NCI-H2196 (cell line): ENCODE measurements around the gene BTBD9.

Source experiments
- DNase-seq: peaks from one replicate; lab custom pipeline; 2025; ENCODE audit not compliant: unreplicated experiment; lab: John Stamatoyannopoulos, UW

Gene BTBD9

DNA sequence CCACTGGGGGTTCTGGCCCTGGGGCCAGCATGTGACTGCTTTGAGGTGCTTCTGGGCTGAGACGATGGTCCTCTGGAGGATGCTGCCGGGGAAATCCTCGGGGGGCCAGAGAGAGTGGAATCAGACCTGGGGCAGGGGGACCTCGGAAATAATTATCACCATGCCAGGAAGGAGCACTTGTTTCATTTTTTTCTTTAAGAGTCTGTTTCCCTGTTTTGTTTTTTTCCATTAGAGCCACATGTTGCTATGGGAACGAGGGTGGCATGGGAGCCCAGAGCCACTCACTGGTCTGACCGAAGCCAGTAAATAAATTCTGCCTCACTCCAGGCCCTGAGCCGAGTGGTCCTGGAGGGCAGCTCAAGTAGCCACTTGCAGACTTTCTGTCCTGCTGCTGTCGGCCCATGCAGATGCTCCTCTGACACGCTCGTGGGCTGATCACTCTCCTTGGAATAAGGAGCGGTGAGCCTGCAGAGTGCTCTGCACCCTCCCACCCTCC lies 455.1 kb downstream of the BTBD9 start:
- peak; percentile 13 for DNase-seq

GRCh38 chr6:38183856-38184584 lies 455.7 kb downstream of the BTBD9 start:
- no peak for DNase-seq

DNA sequence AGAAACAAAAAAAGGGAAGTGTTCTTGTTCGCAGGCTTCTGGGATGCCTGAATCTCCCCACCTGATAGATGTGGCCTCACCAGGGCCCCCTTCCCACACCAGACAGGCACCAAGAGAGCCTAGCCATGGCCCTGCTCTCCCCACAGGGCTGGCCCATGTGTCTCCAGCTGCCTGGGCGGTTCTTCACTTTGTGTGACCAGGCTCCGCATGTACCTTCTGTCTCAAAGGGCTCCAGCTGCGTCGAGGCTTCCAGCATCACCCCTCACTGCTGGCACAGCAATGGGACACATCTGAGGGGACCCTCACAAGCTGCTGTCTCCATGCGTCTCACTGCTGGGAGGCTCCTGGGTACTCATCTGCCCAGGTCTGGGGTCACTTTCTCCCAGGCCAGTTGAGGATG lies 457.3 kb downstream of the BTBD9 start:
- no peak for DNase-seq

DNA sequence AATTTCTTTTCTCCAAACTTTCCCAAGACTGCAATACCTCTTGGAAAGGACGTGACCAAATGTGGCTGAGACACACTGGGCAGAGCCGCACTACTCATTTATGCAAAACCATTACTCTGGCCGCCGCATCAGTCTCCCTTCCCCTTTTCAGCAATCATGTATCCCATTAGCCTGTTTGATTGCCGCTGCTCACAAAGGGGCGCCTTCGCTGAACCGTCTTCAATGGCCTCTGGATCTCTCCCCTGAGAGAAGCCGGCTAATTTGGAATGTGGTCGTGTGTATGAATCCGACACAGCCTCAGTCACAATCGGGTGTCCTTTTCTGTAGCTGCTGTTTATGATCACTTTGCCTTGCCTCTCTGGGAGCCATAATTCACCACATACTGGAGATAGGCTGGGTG lies 459.1 kb downstream of the BTBD9 start:
- no peak for DNase-seq

DNA sequence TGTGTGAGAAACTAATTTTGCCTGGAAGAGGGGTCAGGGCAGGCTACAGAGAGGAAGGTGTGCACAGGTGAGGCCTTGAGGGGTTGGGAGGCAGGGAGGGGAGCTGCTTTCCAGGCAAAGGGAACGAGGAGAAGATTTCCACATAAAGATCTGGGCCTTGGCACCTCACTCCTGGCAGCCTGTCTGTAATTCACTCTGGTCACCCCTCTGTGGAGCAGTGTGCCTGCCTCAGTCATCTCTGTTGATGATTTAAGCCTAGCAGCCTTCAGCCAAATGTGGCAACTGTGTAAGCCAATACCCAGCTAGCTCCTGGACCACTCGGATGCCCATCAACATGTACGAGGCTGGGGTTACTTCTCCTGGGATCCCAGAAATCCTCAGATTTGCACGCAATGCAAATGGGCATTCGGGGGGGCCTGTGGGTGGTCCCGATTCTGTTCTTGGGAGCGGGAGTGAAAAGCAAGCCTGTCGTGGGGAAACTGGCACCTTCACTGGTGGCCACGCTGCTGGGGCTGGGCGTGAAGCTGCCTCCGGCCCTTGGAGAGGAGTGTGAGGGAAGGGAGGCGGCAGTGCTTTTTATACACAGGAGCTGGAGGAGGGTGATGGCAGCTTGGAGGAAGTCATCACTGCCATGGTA lies 459.8 kb downstream of the BTBD9 start:
- DNase-seq, result no peak

- peak; percentile 33 for DNase-seq
Observed at GRCh38 chr6:38179300-38179699, 460.4 kb downstream of the BTBD9 start.

DNA sequence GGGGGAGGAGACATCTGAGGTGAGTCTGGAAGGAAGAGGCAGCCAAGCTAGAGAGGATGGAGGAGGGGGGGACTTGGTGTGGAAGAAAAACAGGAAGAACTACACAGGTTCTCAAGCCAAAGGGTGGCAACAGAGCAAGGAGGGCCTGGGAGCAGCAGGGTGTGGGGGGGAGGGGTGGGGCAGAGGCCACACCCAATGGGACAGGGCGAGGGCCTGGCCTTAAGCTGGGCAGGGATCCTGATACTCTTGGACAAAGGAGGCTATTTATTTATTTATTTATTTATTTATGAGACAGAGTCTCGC lies 461.2 kb downstream of the BTBD9 start:
- no peak for DNase-seq

DNA sequence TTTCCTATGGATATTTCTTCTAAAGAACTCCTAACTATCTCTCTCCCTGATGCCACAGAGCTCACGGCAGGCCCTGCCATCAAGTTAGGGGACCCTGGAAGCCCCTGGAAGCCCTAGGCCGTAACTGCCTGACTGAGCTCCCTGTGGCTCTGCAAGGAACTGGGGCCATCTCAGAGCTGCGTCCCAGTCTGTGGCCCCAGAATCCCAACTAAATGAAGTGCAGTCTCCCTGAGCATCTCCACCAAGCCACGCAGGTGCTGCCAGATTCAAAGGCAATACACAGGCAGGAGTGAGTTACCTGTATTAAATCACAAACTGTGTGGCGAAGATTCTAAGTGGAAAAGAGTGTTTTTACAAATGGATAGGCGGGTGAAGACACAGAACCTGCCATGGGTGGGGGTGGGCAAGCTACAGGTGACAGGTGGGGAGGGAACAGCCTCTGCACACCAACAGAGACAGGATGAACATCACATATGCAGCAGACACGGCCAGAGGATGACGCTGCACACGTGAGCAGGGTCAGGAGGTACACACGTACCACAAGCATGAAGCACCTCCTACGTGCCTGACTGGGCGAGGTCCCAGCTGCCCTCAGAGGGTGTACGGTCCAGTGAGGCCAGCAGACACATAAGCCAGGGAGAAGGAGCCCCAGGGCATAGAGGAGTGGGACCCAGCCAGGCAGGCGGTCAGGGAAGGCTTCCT lies 461.7 kb downstream of the BTBD9 start:
- DNase-seq, result no peak

GRCh38 chr6:38176797-38177751 lies 462.7 kb downstream of the BTBD9 start:
- DNase-seq, result no peak

GRCh38 chr6:38175786-38176185 lies 463.9 kb downstream of the BTBD9 start:
- no peak for DNase-seq

DNA sequence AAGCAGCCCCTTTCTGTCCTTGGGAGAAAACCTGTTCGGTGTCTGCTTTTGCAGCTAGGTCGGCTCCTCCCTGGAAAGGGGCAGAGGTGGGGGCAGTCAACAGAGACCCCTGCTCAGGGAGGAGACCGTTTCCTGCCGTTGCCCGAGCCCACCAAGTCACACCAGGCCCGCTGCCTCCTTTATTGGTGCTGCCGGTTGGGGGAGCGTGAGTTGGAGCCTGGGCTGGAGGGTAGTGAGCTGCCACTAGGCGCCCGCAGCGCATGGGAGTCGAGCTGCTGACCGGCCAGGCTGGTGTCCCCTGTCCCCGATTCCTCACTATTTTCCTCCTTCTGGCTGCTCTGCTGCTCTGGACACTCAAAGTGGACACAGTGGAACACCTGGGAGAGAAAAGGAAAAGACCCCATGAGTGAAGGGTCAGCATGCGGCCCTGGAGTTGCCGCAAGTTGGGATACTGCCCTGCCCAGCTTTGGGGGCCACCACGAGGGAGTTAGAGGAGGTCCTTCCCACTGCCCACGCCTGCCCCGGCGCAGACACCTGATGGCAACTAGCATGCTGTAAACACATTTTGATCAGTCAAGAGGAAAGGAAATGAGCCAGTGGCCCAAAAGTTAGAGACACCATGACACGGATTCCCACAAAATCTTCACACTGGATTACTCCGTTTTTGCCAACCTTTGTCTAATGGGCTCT lies 464.8 kb downstream of the BTBD9 start:
- DNase-seq, result no peak

- DNase-seq, result no peak
Observed at GRCh38 chr6:38174315-38174714, 465.4 kb downstream of the BTBD9 start.

- no peak for DNase-seq
Observed at GRCh38 chr6:38173909-38174308, 465.8 kb downstream of the BTBD9 start.

DNA sequence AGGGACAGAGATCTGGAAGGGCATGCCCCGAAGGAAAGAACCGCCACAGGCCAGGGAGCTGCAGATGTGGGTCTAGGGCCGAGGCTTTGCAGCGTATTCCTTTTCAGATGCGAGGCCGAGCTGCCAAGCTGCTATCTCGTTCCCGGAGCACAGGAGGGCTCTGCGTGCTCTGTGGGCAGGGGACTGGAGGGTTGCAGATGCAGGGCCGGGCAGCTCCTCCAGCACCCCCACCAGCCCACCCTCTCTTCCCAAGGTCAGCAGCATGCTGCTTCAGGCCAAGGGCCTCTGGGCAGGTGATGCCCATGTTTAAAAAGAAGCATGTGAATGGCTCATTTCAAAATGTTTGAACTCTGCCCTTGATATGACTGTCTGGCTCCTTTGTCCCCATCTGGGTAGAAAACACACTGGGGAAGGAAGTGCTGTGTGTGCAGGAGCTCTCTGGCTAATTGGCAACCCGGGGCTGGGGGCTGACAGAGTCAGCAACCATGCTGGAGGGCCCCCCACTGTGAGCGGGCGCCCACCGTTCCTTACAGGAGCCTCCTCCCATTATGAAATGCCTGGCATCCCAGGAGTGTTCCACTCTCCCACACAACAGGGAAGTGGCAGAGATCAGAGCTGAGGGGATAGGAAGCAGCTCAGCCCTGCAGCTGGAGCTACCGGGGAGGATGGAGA lies 466.9 kb downstream of the BTBD9 start:
- no peak for DNase-seq

DNA sequence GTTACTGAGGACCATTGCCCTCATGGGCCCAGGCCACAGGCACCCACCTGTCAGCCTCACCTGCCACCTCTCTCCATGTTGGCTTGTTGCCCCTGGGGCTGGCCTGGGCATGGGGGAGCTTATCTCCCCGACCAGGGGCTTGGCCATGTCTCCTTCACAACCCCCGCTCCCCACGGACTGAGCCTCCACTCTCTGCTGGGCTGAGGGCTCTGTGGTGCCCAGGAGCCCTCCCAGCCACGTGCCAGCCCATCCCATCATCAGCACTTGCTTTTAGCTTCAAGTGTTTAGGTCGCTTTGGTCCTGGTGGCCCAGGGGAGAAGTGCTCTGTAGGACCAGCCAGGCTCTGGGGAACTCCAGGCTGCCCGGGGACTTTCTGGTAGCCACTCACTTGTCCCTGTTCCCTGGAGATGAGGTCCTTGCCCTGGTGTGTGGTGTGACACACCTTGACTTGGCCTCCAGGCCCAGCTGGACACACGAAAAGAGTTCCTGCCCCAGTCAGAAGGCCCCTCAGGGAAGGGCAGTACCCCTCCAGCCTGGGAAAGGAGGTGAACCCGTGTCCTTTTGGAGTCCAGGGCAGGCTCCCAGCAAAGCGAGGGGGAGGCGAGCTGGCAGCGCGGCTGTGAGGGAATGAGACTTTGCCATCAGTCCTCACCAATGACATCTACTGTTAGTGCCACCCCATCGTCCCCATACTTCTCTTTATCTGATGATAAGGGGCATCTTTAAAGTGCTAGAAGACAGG lies 467.6 kb downstream of the BTBD9 start:
- DNase-seq, result no peak

GRCh38 chr6:38170666-38171355 lies 468.9 kb downstream of the BTBD9 start:
- DNase-seq, result no peak

DNA sequence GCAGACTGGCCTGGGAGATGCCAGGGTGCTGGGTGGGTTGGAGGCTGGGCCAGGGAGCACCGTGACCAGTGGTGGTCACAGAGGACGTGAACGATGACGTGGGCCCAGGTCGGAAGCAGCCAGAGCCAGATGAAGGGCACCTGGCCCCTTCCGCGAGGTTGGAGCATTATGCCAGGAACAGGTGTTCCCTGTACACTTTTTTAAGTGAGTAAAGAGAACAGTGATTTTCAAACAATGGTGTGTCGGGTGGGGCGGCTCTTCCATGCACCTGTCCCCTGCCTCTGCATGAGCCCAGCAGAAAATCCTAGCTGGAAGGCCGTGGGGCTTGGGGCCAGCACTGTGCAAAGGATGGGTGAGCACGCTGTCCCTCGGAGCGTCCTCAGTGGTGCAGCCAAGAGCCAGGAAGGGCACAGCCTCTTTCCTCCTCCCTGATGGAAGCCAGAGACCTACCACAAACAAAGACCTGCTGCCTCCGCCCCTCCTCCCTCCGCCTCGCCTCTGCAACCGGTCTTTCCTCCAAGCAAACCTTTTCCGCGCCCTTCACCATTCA lies 469.7 kb downstream of the BTBD9 start:
- DNase-seq, result peak; percentile 43

DNA sequence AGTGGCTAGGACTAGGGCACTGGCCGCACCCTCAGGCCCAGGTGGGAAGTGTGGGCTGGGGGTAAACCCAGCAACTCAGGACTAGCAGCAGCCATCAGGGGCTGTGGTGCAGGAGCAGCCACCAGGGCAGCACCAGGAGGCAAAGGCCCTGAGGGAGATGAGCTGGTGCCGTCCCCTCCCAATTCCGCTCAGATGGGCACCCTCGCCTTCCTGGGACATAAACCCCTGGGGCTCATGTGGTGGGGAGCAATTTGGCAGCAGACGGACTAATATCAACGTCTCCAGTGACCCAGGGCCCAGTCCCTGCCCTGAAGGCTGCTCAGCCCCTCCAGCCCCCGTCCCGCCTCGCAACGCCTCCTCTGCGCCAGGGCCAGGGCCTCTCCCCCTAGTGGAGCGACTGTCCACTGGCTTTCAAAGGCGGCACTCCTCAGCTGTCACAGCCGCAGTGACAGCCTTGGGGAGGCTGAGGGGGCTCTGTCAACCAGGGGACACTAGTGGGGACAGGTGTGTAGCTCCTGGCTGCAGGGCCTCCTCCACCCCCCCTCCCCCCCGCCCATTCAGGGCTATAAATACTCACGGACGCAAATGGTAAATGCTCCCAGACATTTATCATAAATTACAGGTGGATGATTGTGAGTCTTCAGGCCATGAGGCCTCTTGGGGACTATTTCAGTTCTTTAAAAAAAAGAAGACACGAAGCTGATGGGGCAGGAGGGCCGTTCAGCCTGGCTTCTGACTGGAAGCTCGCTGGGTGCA lies 470.3 kb downstream of the BTBD9 start:
- DNase-seq, result no peak
